8988T (cell line): Measurements from ENCODE around the gene EXOC4.

Source experiments
- DNase-seq: peaks from one replicate; pipeline ENCODE4 v3.0.0; 2011

The EXOC4 gene

GRCh38 chr7:134113655-134114054 lies 860.8 kb downstream of the EXOC4 start:
- DNase-seq, result no peak

GRCh38 chr7:134114992-134115391 lies 862.1 kb downstream of the EXOC4 start:
- no peak for DNase-seq
